Transverse colon (tissue), 3 donors: Measurements from ENCODE around the gene C11orf42.

ENCODE experiments used
- POLR2A ChIP-seq: fragments of 450-650 bp; IDR thresholded peaks from one replicate; pipeline ENCODE4 v1.6.1; 2016; ENCODE audit warnings: antibody characterized with exemption, mild to moderate bottlenecking, moderate library complexity
- TF ChIP-seq, protein P1 (sequence below), 5 experiments: fragments of 200-600 bp in 3 of 5; fragments of 450-650 bp in 2 of 5; sonication (generic) in 3 of 5; IDR thresholded peaks; 1 replicate in 2 of 5; 2 replicates in 3 of 5; pipeline ENCODE4 v1.5.1; 2016 to 2017; ENCODE audit warnings: antibody characterized with exemption in 5 of 5, inconsistent platforms in 3 of 5, mild to moderate bottlenecking in 2 of 5, moderate library complexity in 1 of 5

GRCh38 chr11:6194065-6194581 lies 11.2 kb upstream of the C11orf42 start:
- TF ChIP-seq, protein P1, sequence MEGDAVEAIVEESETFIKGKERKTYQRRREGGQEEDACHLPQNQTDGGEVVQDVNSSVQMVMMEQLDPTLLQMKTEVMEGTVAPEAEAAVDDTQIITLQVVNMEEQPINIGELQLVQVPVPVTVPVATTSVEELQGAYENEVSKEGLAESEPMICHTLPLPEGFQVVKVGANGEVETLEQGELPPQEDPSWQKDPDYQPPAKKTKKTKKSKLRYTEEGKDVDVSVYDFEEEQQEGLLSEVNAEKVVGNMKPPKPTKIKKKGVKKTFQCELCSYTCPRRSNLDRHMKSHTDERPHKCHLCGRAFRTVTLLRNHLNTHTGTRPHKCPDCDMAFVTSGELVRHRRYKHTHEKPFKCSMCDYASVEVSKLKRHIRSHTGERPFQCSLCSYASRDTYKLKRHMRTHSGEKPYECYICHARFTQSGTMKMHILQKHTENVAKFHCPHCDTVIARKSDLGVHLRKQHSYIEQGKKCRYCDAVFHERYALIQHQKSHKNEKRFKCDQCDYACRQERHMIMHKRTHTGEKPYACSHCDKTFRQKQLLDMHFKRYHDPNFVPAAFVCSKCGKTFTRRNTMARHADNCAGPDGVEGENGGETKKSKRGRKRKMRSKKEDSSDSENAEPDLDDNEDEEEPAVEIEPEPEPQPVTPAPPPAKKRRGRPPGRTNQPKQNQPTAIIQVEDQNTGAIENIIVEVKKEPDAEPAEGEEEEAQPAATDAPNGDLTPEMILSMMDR (IDR thresholded peaks at IDR 0.05) = no peak
- no peak for TF ChIP-seq POLR2A
